H1 (cell line): ENCODE measurements around the gene ENTPD8. TPM values are rescaled to one million over a fixed set of nuclear protein-coding genes. Genes with fewer than 3 reads are reported as not detected.

Experiments
- ATF2 ChIP-seq: IDR thresholded peaks from 2 replicates; pipeline ENCODE4 v1.6.1; 2012; ENCODE audit warnings: low read length, inconsistent platforms
- KDM4A ChIP-seq: IDR thresholded peaks from one replicate; pipeline ENCODE4 v1.7.1; 2012; ENCODE audit warnings: low read depth, mild to moderate bottlenecking, moderate library complexity, low read length, inconsistent platforms; ENCODE audit not compliant: severe bottlenecking
- MAX ChIP-seq: IDR thresholded peaks from 2 replicates; pipeline ENCODE4 v1.6.1; 2012; ENCODE audit warnings: inconsistent platforms
- SIN3A ChIP-seq, 2 experiments: IDR thresholded peaks in 1 of 2; conservative IDR thresholded peaks in 1 of 2; 2 replicates each; pipeline ENCODE4 v1.6.1; 2011 to 2012; ENCODE audit warnings: low read length in 2 of 2, improper control_type of control experiment in 1 of 2, low read depth in 1 of 2, mild to moderate bottlenecking in 1 of 2
- polyA plus RNA-seq, 7 experiments: library from polyadenylated mRNA; depleted of rRNA in 3 of 7; stranded (reverse) in 5 of 7; unstranded in 2 of 7; fragments of >200 nt in 5 of 7; fragments of 200-250 nt in 2 of 7; gene quantifications; 1 replicate in 5 of 7; 2 replicates in 1 of 7; 4 replicates in 1 of 7; pipeline versions ENCODE4 v1.2.1 to v1.2.3, GENCODE V29; 2011 to 2013; ENCODE audit warnings: missing spikeins in 2 of 7, mixed read lengths in 2 of 7
- total RNA-seq: library from RNA; stranded (reverse); fragmentation: NEBNext Ultra II Directional; extraction: Animal tissue kit (Norgen Biotek cat#: 25700); gene quantifications from 2 replicates; pipeline ENCODE4 v1.2.1, GENCODE V29; 2021

ENTPD8 gene
- total and polyA plus RNA-seq, 2 of the 8 experiments (the other 6 are each of a cell fraction or from before 2014, with no cell fraction given), result 0.48 to 0.51 TPM

- TF ChIP-seq ATF2 (no peak), MAX (no peak), SIN3A (conservative IDR thresholded peaks at IDR 0.05 in 1 of 2, IDR thresholded peaks at IDR 0.05 in 1 of 2; ENCODE audit: low read depth in 1 of 2, low read length in 2 of 2) (no peak), KDM4A (no peak)
- TF ChIP-seq, all 59 proteins: peak for 0
Measured at GRCh38 chr9:137465720-137466388, 24.7 kb upstream of the ENTPD8 start (continued).
